ENCODE data around the gene COL1A1.

Gene COL1A1

GRCh38 chr17:50174444-50174843, 27.0 kb downstream of the COL1A1 start:
- DNase-seq (ENCODE audit: insufficient read length, low spot score) (no peak), FAIRE-seq (no peak)
- TF ChIP-seq, protein P1, sequence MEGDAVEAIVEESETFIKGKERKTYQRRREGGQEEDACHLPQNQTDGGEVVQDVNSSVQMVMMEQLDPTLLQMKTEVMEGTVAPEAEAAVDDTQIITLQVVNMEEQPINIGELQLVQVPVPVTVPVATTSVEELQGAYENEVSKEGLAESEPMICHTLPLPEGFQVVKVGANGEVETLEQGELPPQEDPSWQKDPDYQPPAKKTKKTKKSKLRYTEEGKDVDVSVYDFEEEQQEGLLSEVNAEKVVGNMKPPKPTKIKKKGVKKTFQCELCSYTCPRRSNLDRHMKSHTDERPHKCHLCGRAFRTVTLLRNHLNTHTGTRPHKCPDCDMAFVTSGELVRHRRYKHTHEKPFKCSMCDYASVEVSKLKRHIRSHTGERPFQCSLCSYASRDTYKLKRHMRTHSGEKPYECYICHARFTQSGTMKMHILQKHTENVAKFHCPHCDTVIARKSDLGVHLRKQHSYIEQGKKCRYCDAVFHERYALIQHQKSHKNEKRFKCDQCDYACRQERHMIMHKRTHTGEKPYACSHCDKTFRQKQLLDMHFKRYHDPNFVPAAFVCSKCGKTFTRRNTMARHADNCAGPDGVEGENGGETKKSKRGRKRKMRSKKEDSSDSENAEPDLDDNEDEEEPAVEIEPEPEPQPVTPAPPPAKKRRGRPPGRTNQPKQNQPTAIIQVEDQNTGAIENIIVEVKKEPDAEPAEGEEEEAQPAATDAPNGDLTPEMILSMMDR (IDR thresholded peaks at IDR 0.05; ENCODE audit: insufficient read depth, missing control alignments) = no peak

DNA sequence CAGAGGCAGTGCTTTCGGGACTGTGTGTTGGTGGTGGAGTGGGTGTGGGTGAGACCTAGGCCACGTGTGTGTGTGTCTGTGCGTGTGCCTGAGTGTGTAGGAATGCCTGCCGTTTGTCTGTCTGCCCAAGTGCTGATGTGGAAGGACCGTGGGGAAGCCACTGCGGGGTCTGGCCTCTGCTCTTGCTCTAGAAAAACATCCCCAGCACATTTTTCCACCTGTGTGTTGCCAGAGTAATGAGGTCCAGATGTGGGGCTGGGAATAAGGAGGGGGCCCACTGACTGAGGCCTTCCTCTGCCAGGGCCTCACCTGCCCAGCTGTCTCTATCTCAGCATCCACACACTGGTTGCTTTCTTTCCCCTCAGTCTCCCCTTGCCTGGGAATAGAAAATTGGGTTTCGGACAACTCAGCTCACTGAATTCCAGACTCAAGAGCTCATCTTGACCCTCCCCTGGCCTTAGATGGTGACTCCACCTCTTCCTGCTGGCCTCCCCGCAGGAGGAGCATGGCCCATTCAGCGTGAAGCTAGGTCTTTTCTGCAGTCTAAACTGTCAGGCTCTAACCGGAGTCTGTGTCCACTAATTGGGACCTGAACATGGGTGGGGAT, 28.0 kb downstream of the COL1A1 start:
- TF ChIP-seq, protein P1 (IDR thresholded peaks at IDR 0.05; ENCODE audit: insufficient read depth, missing control alignments) = no peak
- no peak for FAIRE-seq
- DNase-seq (ENCODE audit: insufficient read length, low spot score) = no peak

- TF ChIP-seq, protein P1 (IDR thresholded peaks at IDR 0.05; ENCODE audit: insufficient read depth, missing control alignments) = no peak
- DNase-seq (ENCODE audit: insufficient read length, low spot score) (no peak), FAIRE-seq (no peak)
Observed at GRCh38 chr17:50172936-50173334, 28.5 kb downstream of the COL1A1 start.

DNA sequence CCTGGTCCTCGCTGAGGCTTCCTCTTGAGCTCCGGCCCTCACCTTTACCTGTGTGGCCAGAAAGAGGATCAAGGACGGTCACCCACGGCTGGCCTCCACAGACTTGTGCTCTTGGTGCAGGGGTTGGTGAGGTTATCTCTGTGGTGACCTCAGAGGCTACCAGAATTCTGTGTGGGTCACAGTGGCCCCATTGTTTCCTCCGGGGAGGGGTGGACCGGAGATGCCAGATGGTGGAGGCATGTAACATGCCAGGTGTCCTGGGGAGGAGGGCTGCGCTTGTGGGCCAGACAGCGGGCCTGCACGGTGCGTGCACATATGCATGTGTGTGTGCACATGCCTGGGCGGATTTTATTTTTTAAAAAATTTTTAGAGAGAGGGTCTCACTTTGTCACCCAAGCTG, 29.3 kb downstream of the COL1A1 start:
- TF ChIP-seq, protein P1 (IDR thresholded peaks at IDR 0.05; ENCODE audit: insufficient read depth, missing control alignments) = no peak
- FAIRE-seq (no peak), DNase-seq (ENCODE audit: insufficient read length, low spot score) (no peak)

- TF ChIP-seq, protein P1 (IDR thresholded peaks at IDR 0.05; ENCODE audit: insufficient read depth, missing control alignments) = no peak
Observed at GRCh38 chr17:50171371-50172071, 29.9 kb downstream of the COL1A1 start.

GRCh38 chr17:50170662-50171370, 30.6 kb downstream of the COL1A1 start:
- FAIRE-seq (no peak), DNase-seq (ENCODE audit: insufficient read length, low spot score) (no peak)
- TF ChIP-seq, protein P1 (IDR thresholded peaks at IDR 0.05; ENCODE audit: insufficient read depth, missing control alignments) = no peak

More at GRCh38 chr17:50171371-50172071, 29.9 kb downstream of the COL1A1 start:
- DNase-seq (ENCODE audit: insufficient read length, low spot score) (no peak), FAIRE-seq (no peak)

Data from D721Med (cell line).